Caco-2 (cell line): ENCODE results near the gene SLC25A21. TPM values are rescaled to one million over a fixed set of nuclear protein-coding genes. Genes with fewer than 3 reads are reported as not detected.

Source experiments
- BruUV-seq: library from RNA; stranded (reverse); fragments of 400-500 nt; replicated peaks from 2 replicates; lab custom pipeline; 2021; lab: Mats Ljungman, UMichigan
- CTCF ChIA-PET: fragments of 300-600 bp; sonication (Branson Sonifier 250); formaldehyde crosslinking; loops from one replicate; lab custom pipeline; 2022; ENCODE audit warnings: antibody characterized with exemption; lab: Charles Lee
- POLR2A ChIA-PET: fragments of 300-600 bp; sonication (Branson Sonifier 250); formaldehyde crosslinking; loops from one replicate; lab custom pipeline; 2022; ENCODE audit warnings: antibody characterized with exemption; lab: Charles Lee
- DNase-seq, 2 experiments: peaks; one replicate each; pipeline versions ENCODE4 v3.0.0 to v3.0.0-alpha.2; 2020 to 2022
- H3K27me3 ChIP-seq: replicated peaks from 2 replicates; pipeline ENCODE4 v1.6.0; 2011; ENCODE audit warnings: low read length; ENCODE audit not compliant: control insufficient read depth, insufficient read depth
- H3K36me3 ChIP-seq: 2 replicates; pipeline ENCODE4 v1.5.1; 2011; ENCODE audit warnings: low read length; ENCODE audit not compliant: control insufficient read depth, insufficient read depth
- H3K4me1 ChIP-seq: fragments of 250-450 bp; sonication (Bioruptor Pico); 2 replicates; pipeline ENCODE4 v1.5.1; 2020; ENCODE audit warnings: mild to moderate bottlenecking
- H3K4me3 ChIP-seq: 2 replicates; pipeline ENCODE4 v1.5.1; 2011; ENCODE audit warnings: low read depth, mild to moderate bottlenecking, control low read depth, low read length
- H3K9me3 ChIP-seq: fragments of 250-450 bp; sonication (Bioruptor Pico); 2 replicates; pipeline ENCODE4 v1.5.1; 2020; ENCODE audit warnings: mild to moderate bottlenecking, moderate library complexity
- H3K27ac Mint-ChIP-seq: one replicate; pipeline ENCODE4 v1.8.0; 2022; ENCODE audit warnings: mixed read lengths; ENCODE audit not compliant: unreplicated experiment
- H3K27me3 Mint-ChIP-seq: one replicate; pipeline ENCODE4 v1.8.0; 2022; ENCODE audit warnings: mixed read lengths; ENCODE audit not compliant: insufficient read depth, unreplicated experiment
- H3K36me3 Mint-ChIP-seq: one replicate; pipeline ENCODE4 v1.8.0; 2022; ENCODE audit warnings: mild to moderate bottlenecking, mixed read lengths; ENCODE audit not compliant: insufficient read depth, unreplicated experiment
- H3K4me1 Mint-ChIP-seq: one replicate; pipeline ENCODE4 v1.8.0; 2022; ENCODE audit warnings: low read depth, mixed read lengths; ENCODE audit not compliant: unreplicated experiment
- H3K4me3 Mint-ChIP-seq: one replicate; pipeline ENCODE4 v1.8.0; 2022; ENCODE audit warnings: mild to moderate bottlenecking, moderate library complexity, mixed read lengths; ENCODE audit not compliant: unreplicated experiment
- H3K9me3 Mint-ChIP-seq: one replicate; pipeline ENCODE4 v1.8.0; 2022; ENCODE audit warnings: mixed read lengths; ENCODE audit not compliant: unreplicated experiment
- intact Hi-C: fragments of 100-400 bp; cut with micrococcal nuclease; formaldehyde crosslinking; loops from one replicate; pipeline ENCODE4 v1.10.0; 2022; ENCODE audit not compliant: unreplicated experiment
- total RNA-seq: library from RNA; stranded (reverse); gene quantifications from 2 replicates; pipeline ENCODE4 v1.2.3, GENCODE V29; 2022
- TF ChIP-seq, protein P1 (sequence below), 2 experiments: fragments of 200-600 bp in 1 of 2; IDR thresholded peaks; 1 replicate in 1 of 2; 2 replicates in 1 of 2; pipeline versions ENCODE4 v1.5.1 to v1.8.0; 2011 to 2022; ENCODE audit warnings: antibody characterized with exemption in 1 of 2, control low read depth in 1 of 2, inconsistent platforms in 1 of 2, low read depth in 1 of 2, low read length in 1 of 2, mild to moderate bottlenecking in 1 of 2, moderate library complexity in 1 of 2; ENCODE audit not compliant: insufficient read depth in 1 of 2, severe bottlenecking in 1 of 2, unreplicated experiment in 1 of 2

The SLC25A21 gene
- total RNA-seq, 1 experiment from 2014 or later: 3.2 TPM

DNA sequence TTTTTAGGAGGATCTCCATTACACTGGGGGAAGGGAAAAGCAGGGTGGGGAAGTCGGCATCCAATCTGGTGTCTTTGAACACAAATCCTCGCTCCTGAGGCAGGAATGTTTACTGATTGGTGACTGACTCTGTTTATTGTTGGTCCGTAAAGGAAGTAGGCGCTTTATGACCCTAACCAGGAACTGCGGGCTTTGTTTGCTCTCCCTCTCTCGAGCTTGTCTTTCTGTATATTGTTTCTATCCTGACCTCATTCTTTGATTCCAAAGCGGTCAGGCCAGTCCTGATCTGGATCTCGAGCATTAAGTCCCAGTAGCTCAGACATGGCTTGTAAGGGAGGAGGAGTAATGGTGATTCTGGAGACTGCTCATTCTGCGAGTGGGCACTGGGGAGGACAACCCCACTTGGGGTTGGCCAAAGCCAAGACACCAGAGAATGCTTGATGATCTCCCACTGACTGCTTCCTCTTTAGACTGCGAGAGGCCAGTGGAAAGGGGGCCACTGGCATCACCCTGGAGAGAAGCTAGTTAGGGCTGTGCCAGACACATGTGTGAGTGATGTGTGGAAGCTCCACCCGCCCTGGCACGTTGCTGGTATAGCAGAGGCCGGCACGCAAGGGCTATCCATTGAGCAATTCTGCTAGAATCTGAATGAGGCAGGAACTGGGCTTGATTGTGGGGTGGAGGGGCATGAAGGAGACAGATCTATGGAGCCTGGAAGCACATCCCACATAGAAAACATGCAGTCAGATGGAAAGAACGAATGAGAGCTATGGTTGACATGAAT, 316.1 kb downstream of the SLC25A21 start:
- H3K36me3 Mint-ChIP-seq: no peaks in the 10 kb centered on the region
- peak overlapping the region; percentile 38 for H3K4me3 Mint-ChIP-seq
- ChIA-PET CTCF (interaction anchor here (1.2 kb wide), 1 partner anchor 208 kb away, joined by 4 read pairs; no protein-coding TSS in a partner anchor), POLR2A (no interaction called here)
- H3K4me1 Mint-ChIP-seq: peaks cover 14% of the 10 kb centered on the region
- no TSS peak for BruUV-seq
- H3K9me3 Mint-ChIP-seq: no peaks in the 10 kb centered on the region
- Histone ChIP-seq H3K27me3 (no peaks in the 10 kb centered on the region), H3K4me1 (peaks cover 6% of the 10 kb centered on the region), H3K9me3 (no peaks in the 10 kb centered on the region), H3K36me3 (no peaks in the 10 kb centered on the region; the same call in 1 of the 2 replicates), H3K4me3 (no peak overlapping the region)
- intact Hi-C loops: loop anchor here (2.0 kb wide), 1 partner anchor 81 kb away; no protein-coding TSS in a partner anchor
- H3K27ac Mint-ChIP-seq: peak overlapping the region; percentile 63
- H3K27me3 Mint-ChIP-seq: no peaks in the 10 kb centered on the region
- TF ChIP-seq, protein P1, sequence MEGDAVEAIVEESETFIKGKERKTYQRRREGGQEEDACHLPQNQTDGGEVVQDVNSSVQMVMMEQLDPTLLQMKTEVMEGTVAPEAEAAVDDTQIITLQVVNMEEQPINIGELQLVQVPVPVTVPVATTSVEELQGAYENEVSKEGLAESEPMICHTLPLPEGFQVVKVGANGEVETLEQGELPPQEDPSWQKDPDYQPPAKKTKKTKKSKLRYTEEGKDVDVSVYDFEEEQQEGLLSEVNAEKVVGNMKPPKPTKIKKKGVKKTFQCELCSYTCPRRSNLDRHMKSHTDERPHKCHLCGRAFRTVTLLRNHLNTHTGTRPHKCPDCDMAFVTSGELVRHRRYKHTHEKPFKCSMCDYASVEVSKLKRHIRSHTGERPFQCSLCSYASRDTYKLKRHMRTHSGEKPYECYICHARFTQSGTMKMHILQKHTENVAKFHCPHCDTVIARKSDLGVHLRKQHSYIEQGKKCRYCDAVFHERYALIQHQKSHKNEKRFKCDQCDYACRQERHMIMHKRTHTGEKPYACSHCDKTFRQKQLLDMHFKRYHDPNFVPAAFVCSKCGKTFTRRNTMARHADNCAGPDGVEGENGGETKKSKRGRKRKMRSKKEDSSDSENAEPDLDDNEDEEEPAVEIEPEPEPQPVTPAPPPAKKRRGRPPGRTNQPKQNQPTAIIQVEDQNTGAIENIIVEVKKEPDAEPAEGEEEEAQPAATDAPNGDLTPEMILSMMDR (IDR thresholded peaks at IDR 0.05; ENCODE audit: insufficient read depth in 1 of 2, low read depth in 1 of 2, low read length in 1 of 2, severe bottlenecking in 1 of 2, unreplicated experiment in 1 of 2): no peak
- peak; percentile 48 to 50 for DNase-seq

DNA sequence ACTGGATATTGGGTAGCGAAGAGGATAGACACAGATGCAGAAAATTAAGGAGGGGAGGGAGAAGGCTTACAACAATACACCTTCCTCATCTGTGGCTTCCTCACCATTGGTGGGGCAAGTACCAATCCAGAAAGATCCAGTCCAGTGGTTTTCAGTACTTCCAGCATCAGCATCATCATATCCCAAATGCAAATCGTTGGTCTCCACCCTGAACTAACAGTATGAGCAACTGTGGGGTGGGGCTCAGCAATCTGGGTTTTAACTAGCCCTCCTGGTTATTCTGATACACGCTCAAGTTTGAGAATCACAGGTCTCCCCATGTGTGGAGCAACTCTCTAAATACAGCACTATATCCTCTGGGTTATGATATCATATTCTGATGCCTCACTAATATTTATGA, 317.0 kb downstream of the SLC25A21 start:
- intact Hi-C loops: no loop called here
- no peak for DNase-seq
- TF ChIP-seq, protein P1 (IDR thresholded peaks at IDR 0.05; ENCODE audit: insufficient read depth in 1 of 2, low read depth in 1 of 2, low read length in 1 of 2, severe bottlenecking in 1 of 2, unreplicated experiment in 1 of 2): no peak
- H3K4me1 ChIP-seq: peaks cover 6% of the 10 kb centered on the region
- H3K9me3 Mint-ChIP-seq: no peaks in the 10 kb centered on the region
- H3K4me1 Mint-ChIP-seq: peaks cover 14% of the 10 kb centered on the region
- no peaks in the 10 kb centered on the region for H3K9me3 ChIP-seq
- POLR2A ChIA-PET: no interaction called here
- no peaks in the 10 kb centered on the region; the same call in 1 of the 2 replicates for H3K36me3 ChIP-seq
- CTCF ChIA-PET: no interaction called here
- H3K27me3 ChIP-seq: no peaks in the 10 kb centered on the region
- no peaks in the 10 kb centered on the region for H3K36me3 Mint-ChIP-seq
- H3K27me3 Mint-ChIP-seq: no peaks in the 10 kb centered on the region
- no peak overlapping the region for H3K4me3 Mint-ChIP-seq
- no TSS peak for BruUV-seq
- H3K27ac Mint-ChIP-seq: peak overlapping the region; percentile 63
- H3K4me3 ChIP-seq: no peak overlapping the region

DNA sequence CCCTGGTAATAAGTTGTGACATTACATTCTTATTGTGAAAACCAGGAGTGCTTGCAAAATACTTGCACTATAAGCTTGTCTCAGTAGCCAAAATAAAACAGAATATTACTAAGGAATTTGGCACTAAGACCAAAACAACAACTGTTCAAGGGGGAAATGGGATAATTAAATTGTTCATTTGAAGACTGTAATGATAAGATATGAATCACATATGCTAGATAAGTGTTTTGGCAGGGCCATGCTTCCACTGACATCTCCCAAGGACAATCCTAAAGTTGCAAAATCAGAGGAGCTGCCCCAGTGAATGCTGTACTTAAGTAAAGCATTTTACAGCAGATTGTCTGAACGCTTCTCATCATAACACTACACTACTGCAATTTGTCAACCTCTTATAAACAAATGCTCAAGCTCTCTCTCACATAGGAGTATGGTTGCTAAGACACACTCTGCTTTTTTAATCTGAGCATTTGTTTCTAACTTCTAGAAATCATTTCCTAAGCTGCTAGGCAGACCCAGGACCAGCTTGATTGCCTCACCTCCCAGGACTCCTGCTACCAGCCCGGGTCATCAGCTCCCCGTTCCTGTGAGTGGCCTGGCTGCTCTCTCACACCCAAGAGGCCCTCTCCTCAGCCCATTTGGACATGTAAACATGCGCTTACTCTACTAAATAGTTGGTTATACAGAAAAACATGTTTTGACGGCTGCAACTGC, 319.3 kb downstream of the SLC25A21 start:
- CTCF ChIA-PET: interaction anchor here (0.7 kb wide), 1 partner anchor 197 kb away, joined by 3 read pairs; no protein-coding TSS in a partner anchor
- H3K4me1 ChIP-seq: peaks cover 6% of the 10 kb centered on the region

More for the DNA sequence above, 319.3 kb downstream of the SLC25A21 start:
- Histone ChIP-seq H3K36me3 (no peaks in the 10 kb centered on the region), H3K4me3 (no peak overlapping the region), H3K9me3 (no peaks in the 10 kb centered on the region), H3K27me3 (no peaks in the 10 kb centered on the region)
- Mint-ChIP-seq H3K27me3 (no peaks in the 10 kb centered on the region), H3K4me3 (no peak overlapping the region), H3K9me3 (no peaks in the 10 kb centered on the region), H3K27ac (no peak overlapping the region), H3K4me1 (peaks cover 14% of the 10 kb centered on the region), H3K36me3 (no peaks in the 10 kb centered on the region)
- POLR2A ChIA-PET: no interaction called here
- no TSS peak for BruUV-seq
- intact Hi-C loops: no loop called here
- TF ChIP-seq, protein P1 (IDR thresholded peaks at IDR 0.05; ENCODE audit: insufficient read depth in 1 of 2, low read depth in 1 of 2, low read length in 1 of 2, severe bottlenecking in 1 of 2, unreplicated experiment in 1 of 2): no peak
- DNase-seq: no peak
